Liver (tissue), 9 donors: Measurements from ENCODE around the gene MROH9. TPM values are rescaled to one million over a fixed set of nuclear protein-coding genes. Genes with fewer than 3 reads are reported as not detected.

Source experiments
- DNase-seq: peaks from one replicate; pipeline ENCODE4 v3.0.0-alpha.2; 2017; ENCODE audit warnings: low spot score
- H3K27ac ChIP-seq, 2 donors: one replicate each; pipeline ENCODE4 v1.7.0; 2013; ENCODE audit warnings: inconsistent platforms in 2 of 2, low read length in 2 of 2, control low read depth in 1 of 2, low read depth in 1 of 2, mild to moderate bottlenecking in 1 of 2
- H3K27me3 ChIP-seq, 4 donors: one replicate each; pipeline versions ENCODE4 v1.6.1 to v1.7.0; 2013; ENCODE audit warnings: low read length in 3 of 4, inconsistent platforms in 1 of 4, mild to moderate bottlenecking in 1 of 4, moderate library complexity in 1 of 4; ENCODE audit not compliant: control insufficient read depth in 4 of 4, insufficient read depth in 4 of 4
- H3K36me3 ChIP-seq, 4 donors: one replicate each; pipeline versions ENCODE4 v1.6.1 to v1.7.0; 2013; ENCODE audit warnings: low read length in 3 of 4, mild to moderate bottlenecking in 3 of 4, low read depth in 1 of 4, moderate library complexity in 1 of 4; ENCODE audit not compliant: control insufficient read depth in 4 of 4, insufficient read depth in 3 of 4
- H3K4me1 ChIP-seq, 4 donors: one replicate each; pipeline versions ENCODE4 v1.6.1 to v1.7.0; 2013; ENCODE audit warnings: low read length in 3 of 4, mild to moderate bottlenecking in 3 of 4, moderate library complexity in 1 of 4; ENCODE audit not compliant: control insufficient read depth in 4 of 4, insufficient read depth in 4 of 4
- H3K4me3 ChIP-seq, 3 donors: one replicate each; pipeline versions ENCODE4 v1.6.1 to v1.7.0; 2013; ENCODE audit warnings: low read length in 3 of 3, control low read depth in 1 of 3, low read depth in 1 of 3, mild to moderate bottlenecking in 1 of 3
- H3K9ac ChIP-seq, 2 donors: one replicate each; pipeline ENCODE4 v1.7.0; 2013; ENCODE audit warnings: low read length in 2 of 2, mild to moderate bottlenecking in 2 of 2, moderate library complexity in 2 of 2, control low read depth in 1 of 2, low read depth in 1 of 2
- H3K9me3 ChIP-seq, 4 donors: one replicate each; pipeline versions ENCODE4 v1.6.1 to v1.7.0; 2013; ENCODE audit warnings: low read length in 3 of 4; ENCODE audit not compliant: control insufficient read depth in 4 of 4
- EGR1 ChIP-seq, 2 donors: IDR thresholded peaks; 2 replicates each; pipeline ENCODE4 v1.6.1; 2016 to 2018; ENCODE audit warnings: antibody characterized with exemption in 2 of 2, low read depth in 2 of 2
- FOXA1 ChIP-seq: IDR thresholded peaks from 2 replicates; pipeline ENCODE4 v1.6.1; 2016; ENCODE audit warnings: antibody characterized with exemption
- FOXA2 ChIP-seq: IDR thresholded peaks from 2 replicates; pipeline ENCODE4 v1.6.1; 2016; ENCODE audit warnings: antibody characterized with exemption
- GABPA ChIP-seq, 2 donors: IDR thresholded peaks in 1 of 2; conservative IDR thresholded peaks in 1 of 2; 2 replicates each; pipeline ENCODE4 v1.6.1; 2016; ENCODE audit warnings: antibody characterized with exemption in 2 of 2, mild to moderate bottlenecking in 1 of 2, moderate library complexity in 1 of 2
- HNF4A ChIP-seq, 2 donors: conservative IDR thresholded peaks; 2 replicates each; pipeline ENCODE4 v1.6.1; 2016; ENCODE audit warnings: antibody characterized with exemption in 2 of 2, mild to moderate bottlenecking in 2 of 2
- HNF4G ChIP-seq: IDR thresholded peaks from 2 replicates; pipeline ENCODE4 v1.6.1; 2016; ENCODE audit warnings: antibody characterized with exemption
- JUND ChIP-seq, 2 donors: IDR thresholded peaks; 2 replicates each; pipeline ENCODE4 v1.6.1; 2016; ENCODE audit warnings: antibody characterized with exemption in 2 of 2
- NR2F2 ChIP-seq: IDR thresholded peaks from 2 replicates; pipeline ENCODE4 v1.6.1; 2016; ENCODE audit warnings: antibody characterized with exemption
- RAD21 ChIP-seq, 2 donors: IDR thresholded peaks; 2 replicates each; pipeline ENCODE4 v1.6.1; 2016; ENCODE audit warnings: antibody characterized with exemption in 2 of 2, mild to moderate bottlenecking in 2 of 2
- RXRA ChIP-seq, 2 donors: IDR thresholded peaks; 2 replicates each; pipeline ENCODE4 v1.6.1; 2017 to 2018; ENCODE audit warnings: antibody characterized with exemption in 2 of 2, mild to moderate bottlenecking in 1 of 2
- SP1 ChIP-seq: IDR thresholded peaks from 2 replicates; pipeline ENCODE4 v1.6.1; 2018; ENCODE audit warnings: antibody characterized with exemption, mild to moderate bottlenecking
- TAF1 ChIP-seq: conservative IDR thresholded peaks from 2 replicates; pipeline ENCODE4 v1.6.1; 2016; ENCODE audit warnings: antibody characterized with exemption, mild to moderate bottlenecking
- YY1 ChIP-seq: IDR thresholded peaks from 2 replicates; pipeline ENCODE4 v1.6.1; 2016; ENCODE audit warnings: antibody characterized with exemption, mild to moderate bottlenecking
- WGBS: extraction: QIAGEN DNeasy Blood & Tissue Kit; methylation state at CpG from one replicate; pipeline ENCODE4 v1.1.7; 2013; 5-methylcytosine and 5-hydroxymethylcytosine counted together
- polyA plus RNA-seq, 2 donors: library from polyadenylated mRNA; stranded (reverse) in 1 of 2; unstranded in 1 of 2; fragments of 200-250 nt in 1 of 2; fragments of >200 nt in 1 of 2; fragmentation: Nextera tagmentation in 1 of 2; extraction: Ambion mirVana in 1 of 2; gene quantifications; one replicate each; pipeline versions ENCODE4 v1.2.1 to v1.2.3, GENCODE V29; 2013 to 2015
- total RNA-seq, 2 donors: library from RNA; depleted of rRNA; stranded (reverse); fragments of >200 nt; gene quantifications; one replicate each; pipeline ENCODE4 v1.2.3, GENCODE V29; 2014
- TF ChIP-seq, protein P1 (sequence below): fragments of 150-350 bp; IDR thresholded peaks from 2 replicates; pipeline ENCODE4 v1.5.1; 2017; ENCODE audit warnings: improper control_type of control experiment, low read depth, low read length; ENCODE audit not compliant: missing input control
- TF ChIP-seq, protein P2 (sequence below): IDR thresholded peaks from 2 replicates; pipeline ENCODE4 v1.6.1; 2016; ENCODE audit warnings: antibody characterized with exemption
- TF ChIP-seq, protein P3 (sequence below): IDR thresholded peaks from 2 replicates; pipeline ENCODE4 v1.6.1; 2016; ENCODE audit warnings: antibody characterized with exemption
- TF ChIP-seq, protein P4 (sequence below): IDR thresholded peaks from 2 replicates; pipeline ENCODE4 v1.6.1; 2016; ENCODE audit warnings: antibody characterized with exemption
- TF ChIP-seq, protein P5 (sequence below): IDR thresholded peaks from 2 replicates; pipeline ENCODE4 v1.6.1; 2016; ENCODE audit warnings: antibody characterized with exemption, mild to moderate bottlenecking
- donor health status: healthy.
- donor health status: healthy.
- donor health status: healthy.
- donor health status: healthy.
- donor health status: healthy.

Gene MROH9
- total and polyA plus RNA-seq, 4 donors: not detected

DNA sequence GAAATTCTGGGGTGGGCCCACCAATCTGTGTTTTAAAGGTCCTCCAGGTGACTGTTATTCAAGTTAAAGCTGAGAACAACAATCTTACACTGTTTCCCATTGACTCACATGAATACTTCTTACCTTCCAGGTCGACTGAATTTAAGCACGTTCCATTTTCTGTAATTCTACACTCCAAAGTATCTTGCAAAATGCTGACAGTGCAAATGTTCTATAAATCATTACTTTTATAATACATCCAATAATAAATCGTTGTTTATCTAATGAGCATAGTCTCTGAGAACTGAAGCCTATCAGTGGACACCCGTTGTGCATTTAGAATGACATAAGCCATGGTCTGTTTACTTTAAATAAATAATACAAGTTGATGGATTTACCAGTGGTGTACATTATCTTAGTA lies 79.5 kb downstream of the MROH9 start:
- TF ChIP-seq EGR1 (IDR thresholded peaks at IDR 0.05; ENCODE audit: low read depth in 2 of 2) (no peak), RXRA (IDR thresholded peaks at IDR 0.05) (no peak), FOXA2 (no peak), YY1 (no peak), TAF1 (no peak), GABPA (IDR thresholded peaks at IDR 0.05 in 1 of 2, conservative IDR thresholded peaks at IDR 0.05 in 1 of 2) (no peak), JUND (IDR thresholded peaks at IDR 0.05) (no peak), RAD21 (IDR thresholded peaks at IDR 0.05) (no peak), HNF4G (no peak), HNF4A (conservative IDR thresholded peaks at IDR 0.05) (no peak), FOXA1 (no peak)
- TF ChIP-seq, protein P1, sequence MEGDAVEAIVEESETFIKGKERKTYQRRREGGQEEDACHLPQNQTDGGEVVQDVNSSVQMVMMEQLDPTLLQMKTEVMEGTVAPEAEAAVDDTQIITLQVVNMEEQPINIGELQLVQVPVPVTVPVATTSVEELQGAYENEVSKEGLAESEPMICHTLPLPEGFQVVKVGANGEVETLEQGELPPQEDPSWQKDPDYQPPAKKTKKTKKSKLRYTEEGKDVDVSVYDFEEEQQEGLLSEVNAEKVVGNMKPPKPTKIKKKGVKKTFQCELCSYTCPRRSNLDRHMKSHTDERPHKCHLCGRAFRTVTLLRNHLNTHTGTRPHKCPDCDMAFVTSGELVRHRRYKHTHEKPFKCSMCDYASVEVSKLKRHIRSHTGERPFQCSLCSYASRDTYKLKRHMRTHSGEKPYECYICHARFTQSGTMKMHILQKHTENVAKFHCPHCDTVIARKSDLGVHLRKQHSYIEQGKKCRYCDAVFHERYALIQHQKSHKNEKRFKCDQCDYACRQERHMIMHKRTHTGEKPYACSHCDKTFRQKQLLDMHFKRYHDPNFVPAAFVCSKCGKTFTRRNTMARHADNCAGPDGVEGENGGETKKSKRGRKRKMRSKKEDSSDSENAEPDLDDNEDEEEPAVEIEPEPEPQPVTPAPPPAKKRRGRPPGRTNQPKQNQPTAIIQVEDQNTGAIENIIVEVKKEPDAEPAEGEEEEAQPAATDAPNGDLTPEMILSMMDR: no peak
- TF ChIP-seq, protein P2, sequence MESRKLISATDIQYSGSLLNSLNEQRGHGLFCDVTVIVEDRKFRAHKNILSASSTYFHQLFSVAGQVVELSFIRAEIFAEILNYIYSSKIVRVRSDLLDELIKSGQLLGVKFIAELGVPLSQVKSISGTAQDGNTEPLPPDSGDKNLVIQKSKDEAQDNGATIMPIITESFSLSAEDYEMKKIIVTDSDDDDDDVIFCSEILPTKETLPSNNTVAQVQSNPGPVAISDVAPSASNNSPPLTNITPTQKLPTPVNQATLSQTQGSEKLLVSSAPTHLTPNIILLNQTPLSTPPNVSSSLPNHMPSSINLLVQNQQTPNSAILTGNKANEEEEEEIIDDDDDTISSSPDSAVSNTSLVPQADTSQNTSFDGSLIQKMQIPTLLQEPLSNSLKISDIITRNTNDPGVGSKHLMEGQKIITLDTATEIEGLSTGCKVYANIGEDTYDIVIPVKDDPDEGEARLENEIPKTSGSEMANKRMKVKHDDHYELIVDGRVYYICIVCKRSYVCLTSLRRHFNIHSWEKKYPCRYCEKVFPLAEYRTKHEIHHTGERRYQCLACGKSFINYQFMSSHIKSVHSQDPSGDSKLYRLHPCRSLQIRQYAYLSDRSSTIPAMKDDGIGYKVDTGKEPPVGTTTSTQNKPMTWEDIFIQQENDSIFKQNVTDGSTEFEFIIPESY: no peak
- TF ChIP-seq, protein P3, sequence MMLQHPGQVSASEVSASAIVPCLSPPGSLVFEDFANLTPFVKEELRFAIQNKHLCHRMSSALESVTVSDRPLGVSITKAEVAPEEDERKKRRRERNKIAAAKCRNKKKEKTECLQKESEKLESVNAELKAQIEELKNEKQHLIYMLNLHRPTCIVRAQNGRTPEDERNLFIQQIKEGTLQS: no peak
- no peaks in the 10 kb centered on the region for H3K9me3 ChIP-seq
- no peaks in the 10 kb centered on the region for H3K27me3 ChIP-seq
- 75% methylated on average over 4 of the region's 4 CpGs for WGBS
- H3K27ac ChIP-seq: no peak overlapping the region
- H3K4me3 ChIP-seq: no peak overlapping the region
- no peaks in the 10 kb centered on the region for H3K4me1 ChIP-seq
- no peak for DNase-seq
- no peak overlapping the region for H3K9ac ChIP-seq
- H3K36me3 ChIP-seq: no peaks in the 10 kb centered on the region

DNA sequence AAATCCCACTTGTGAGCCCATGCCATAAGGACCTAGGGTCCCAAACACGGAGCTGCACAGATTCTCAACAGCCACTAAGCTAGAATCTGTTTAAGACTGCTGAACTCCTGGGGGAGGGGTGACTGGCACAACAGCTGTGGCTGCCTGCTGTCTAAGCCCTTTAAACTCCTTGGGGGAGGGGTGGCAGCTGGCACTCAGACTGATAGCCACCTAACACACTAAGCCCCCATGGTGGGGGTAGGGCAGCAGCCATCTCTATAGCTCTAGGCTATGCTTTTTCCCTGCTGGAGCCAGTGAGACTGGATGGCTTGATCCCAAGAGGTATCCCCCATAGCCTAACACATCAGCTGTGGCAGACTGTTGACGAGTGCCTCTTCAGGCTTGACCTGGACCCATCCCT lies 82.1 kb downstream of the MROH9 start:
- 89% methylated on average over 2 of the region's 2 CpGs for WGBS
- Histone ChIP-seq H3K9me3 (no peaks in the 10 kb centered on the region), H3K36me3 (no peaks in the 10 kb centered on the region), H3K4me1 (no peaks in the 10 kb centered on the region), H3K4me3 (no peak overlapping the region), H3K27me3 (no peaks in the 10 kb centered on the region), H3K9ac (no peak overlapping the region), H3K27ac (no peak overlapping the region)
- no peak for DNase-seq
- TF ChIP-seq, protein P3: no peak
- TF ChIP-seq YY1 (no peak), NR2F2 (no peak), EGR1 (IDR thresholded peaks at IDR 0.05; ENCODE audit: low read depth in 2 of 2) (no peak), RAD21 (IDR thresholded peaks at IDR 0.05) (no peak), HNF4A (conservative IDR thresholded peaks at IDR 0.05) (no peak), FOXA1 (no peak), TAF1 (no peak), FOXA2 (no peak), GABPA (IDR thresholded peaks at IDR 0.05 in 1 of 2, conservative IDR thresholded peaks at IDR 0.05 in 1 of 2) (no peak), SP1 (no peak)
- TF ChIP-seq, protein P4, sequence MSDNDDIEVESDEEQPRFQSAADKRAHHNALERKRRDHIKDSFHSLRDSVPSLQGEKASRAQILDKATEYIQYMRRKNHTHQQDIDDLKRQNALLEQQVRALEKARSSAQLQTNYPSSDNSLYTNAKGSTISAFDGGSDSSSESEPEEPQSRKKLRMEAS: no peak
- TF ChIP-seq, protein P2: no peak
- TF ChIP-seq, protein P5, sequence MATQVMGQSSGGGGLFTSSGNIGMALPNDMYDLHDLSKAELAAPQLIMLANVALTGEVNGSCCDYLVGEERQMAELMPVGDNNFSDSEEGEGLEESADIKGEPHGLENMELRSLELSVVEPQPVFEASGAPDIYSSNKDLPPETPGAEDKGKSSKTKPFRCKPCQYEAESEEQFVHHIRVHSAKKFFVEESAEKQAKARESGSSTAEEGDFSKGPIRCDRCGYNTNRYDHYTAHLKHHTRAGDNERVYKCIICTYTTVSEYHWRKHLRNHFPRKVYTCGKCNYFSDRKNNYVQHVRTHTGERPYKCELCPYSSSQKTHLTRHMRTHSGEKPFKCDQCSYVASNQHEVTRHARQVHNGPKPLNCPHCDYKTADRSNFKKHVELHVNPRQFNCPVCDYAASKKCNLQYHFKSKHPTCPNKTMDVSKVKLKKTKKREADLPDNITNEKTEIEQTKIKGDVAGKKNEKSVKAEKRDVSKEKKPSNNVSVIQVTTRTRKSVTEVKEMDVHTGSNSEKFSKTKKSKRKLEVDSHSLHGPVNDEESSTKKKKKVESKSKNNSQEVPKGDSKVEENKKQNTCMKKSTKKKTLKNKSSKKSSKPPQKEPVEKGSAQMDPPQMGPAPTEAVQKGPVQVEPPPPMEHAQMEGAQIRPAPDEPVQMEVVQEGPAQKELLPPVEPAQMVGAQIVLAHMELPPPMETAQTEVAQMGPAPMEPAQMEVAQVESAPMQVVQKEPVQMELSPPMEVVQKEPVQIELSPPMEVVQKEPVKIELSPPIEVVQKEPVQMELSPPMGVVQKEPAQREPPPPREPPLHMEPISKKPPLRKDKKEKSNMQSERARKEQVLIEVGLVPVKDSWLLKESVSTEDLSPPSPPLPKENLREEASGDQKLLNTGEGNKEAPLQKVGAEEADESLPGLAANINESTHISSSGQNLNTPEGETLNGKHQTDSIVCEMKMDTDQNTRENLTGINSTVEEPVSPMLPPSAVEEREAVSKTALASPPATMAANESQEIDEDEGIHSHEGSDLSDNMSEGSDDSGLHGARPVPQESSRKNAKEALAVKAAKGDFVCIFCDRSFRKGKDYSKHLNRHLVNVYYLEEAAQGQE: no peak
